PC-3 (cell line): Measurements from ENCODE around the gene PDIA4. TPM values are rescaled to one million over a fixed set of nuclear protein-coding genes. Genes with fewer than 3 reads are reported as not detected.

Experiments
- ATAC-seq: fragments of 200-7000 bp; cut with Tn5 transposase; 2 replicates; pipeline ENCODE4 v1.9.1; 2020; ENCODE audit warnings: mild to moderate bottlenecking, moderate library complexity
- BruUV-seq: library from RNA; stranded (reverse); fragments of 400-500 nt; replicated peaks from 2 replicates; lab custom pipeline; 2021; lab: Mats Ljungman, UMichigan
- CTCF ChIA-PET: fragments of 300-600 bp; sonication (Branson Sonifier 250); formaldehyde crosslinking; loops from one replicate; lab custom pipeline; 2022; ENCODE audit warnings: antibody characterized with exemption; lab: Charles Lee
- POLR2A ChIA-PET: fragments of 300-600 bp; sonication (Branson Sonifier 250); formaldehyde crosslinking; loops from one replicate; lab custom pipeline; 2022; ENCODE audit warnings: antibody characterized with exemption; ENCODE audit not compliant: unreplicated experiment; lab: Charles Lee
- DNase-seq: peaks from one replicate; pipeline ENCODE4 v3.0.0-alpha.2; 2015
- H2AFZ ChIP-seq: fragments of 300-600 bp; sonication (generic); 2 replicates; pipeline ENCODE4 v1.6.0; 2016; ENCODE audit warnings: antibody characterized with exemption, low read length
- H3F3A ChIP-seq: fragments of 300-600 bp; sonication (generic); one replicate; pipeline ENCODE4 v1.6.0; 2017; ENCODE audit warnings: antibody characterized with exemption, low read length, control low read depth, mild to moderate bottlenecking; ENCODE audit not compliant: unreplicated experiment
- H3K27ac ChIP-seq: fragments of 300-600 bp; sonication (generic); 2 replicates; pipeline ENCODE4 v1.5.1; 2016; ENCODE audit warnings: mild to moderate bottlenecking, low read length
- H3K27me3 ChIP-seq: fragments of 300-600 bp; sonication (generic); 2 replicates; pipeline ENCODE4 v1.6.1; 2016; ENCODE audit warnings: low read length, mixed read lengths
- H3K36me3 ChIP-seq: fragments of 300-600 bp; sonication (generic); 2 replicates; pipeline ENCODE4 v1.6.1; 2016; ENCODE audit warnings: low read depth, mixed run types, low read length, mixed read lengths
- H3K4me1 ChIP-seq: fragments of 300-600 bp; sonication (generic); 2 replicates; pipeline ENCODE4 v1.5.1; 2016; ENCODE audit warnings: low read length; ENCODE audit not compliant: insufficient read depth
- H3K4me2 ChIP-seq: fragments of 300-600 bp; sonication (generic); 2 replicates; pipeline ENCODE4 v1.6.0; 2016; ENCODE audit warnings: low read length
- H3K4me3 ChIP-seq: fragments of 300-600 bp; sonication (generic); 2 replicates; pipeline ENCODE4 v1.5.1; 2016; ENCODE audit warnings: mild to moderate bottlenecking, low read length, mixed read lengths
- H3K79me2 ChIP-seq: fragments of 300-600 bp; sonication (generic); 2 replicates; pipeline ENCODE4 v1.6.1; 2017; ENCODE audit warnings: low read length, mixed read lengths
- H3K9ac ChIP-seq: fragments of 300-600 bp; sonication (generic); 2 replicates; pipeline ENCODE4 v1.6.0; 2016; ENCODE audit warnings: mild to moderate bottlenecking, low read length
- H3K9me2 ChIP-seq: fragments of 300-600 bp; sonication (generic); replicated peaks from 2 replicates; pipeline ENCODE4 v1.6.1; 2016; ENCODE audit warnings: mixed run types, low read length, mixed read lengths
- H3K9me3 ChIP-seq: fragments of 300-600 bp; sonication (generic); 2 replicates; pipeline ENCODE4 v1.6.1; 2016; ENCODE audit warnings: low read length, mixed read lengths
- H4K20me1 ChIP-seq: fragments of 300-600 bp; sonication (generic); 2 replicates; pipeline ENCODE4 v1.6.1; 2016; ENCODE audit warnings: low read length, mixed read lengths
- EZH2 ChIP-seq: fragments of 300-600 bp; sonication (generic); IDR thresholded peaks from one replicate; pipeline ENCODE4 v1.6.1; 2017; ENCODE audit warnings: antibody characterized with exemption, mild to moderate bottlenecking, low read length; ENCODE audit not compliant: unreplicated experiment
- EZH2phosphoT487 ChIP-seq: fragments of 300-600 bp; sonication (generic); IDR thresholded peaks from 2 replicates; pipeline ENCODE4 v1.6.1; 2018; ENCODE audit warnings: mild to moderate bottlenecking, antibody characterized with exemption, low read length, borderline replicate concordance
- intact Hi-C: fragments of 100-400 bp; cut with micrococcal nuclease; formaldehyde crosslinking; loops from 2 replicates; pipeline ENCODE4 v1.9.0; 2023
- total RNA-seq: library from RNA; depleted of rRNA; stranded (reverse); fragments of >200 nt; gene quantifications from 2 replicates; pipeline ENCODE4 v1.2.3, GENCODE V29; 2014
- TF ChIP-seq, protein P1 (sequence below): fragments of 300-600 bp; sonication (generic); conservative IDR thresholded peaks from 2 replicates; pipeline ENCODE4 v1.5.1; 2017; ENCODE audit warnings: antibody characterized with exemption, low read depth, mild to moderate bottlenecking, low read length

PDIA4 gene
- total RNA-seq, 1 experiment from 2014 or later, result 249 TPM

DNA sequence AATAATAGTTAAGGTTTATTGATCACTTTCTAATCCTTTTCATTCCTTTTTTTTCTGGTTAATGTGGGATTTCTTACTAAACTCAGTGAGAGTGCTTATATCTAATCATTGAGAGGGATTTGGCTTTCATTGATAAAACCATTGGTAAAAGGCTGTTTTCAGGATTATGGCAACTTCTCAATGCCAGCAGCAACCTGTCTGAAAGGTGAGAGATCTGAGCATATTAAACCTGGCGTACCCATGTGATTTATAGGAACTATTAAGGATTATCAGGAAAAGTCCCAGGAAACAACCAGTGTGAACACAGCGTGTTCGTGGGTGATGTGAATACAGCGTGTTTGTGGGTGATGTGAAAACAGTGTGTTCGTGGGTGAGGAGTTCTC lies 65.9 kb downstream of the PDIA4 start:
- TF ChIP-seq EZH2phosphoT487 (no peak), EZH2 (no peak)
- TF ChIP-seq, protein P1, sequence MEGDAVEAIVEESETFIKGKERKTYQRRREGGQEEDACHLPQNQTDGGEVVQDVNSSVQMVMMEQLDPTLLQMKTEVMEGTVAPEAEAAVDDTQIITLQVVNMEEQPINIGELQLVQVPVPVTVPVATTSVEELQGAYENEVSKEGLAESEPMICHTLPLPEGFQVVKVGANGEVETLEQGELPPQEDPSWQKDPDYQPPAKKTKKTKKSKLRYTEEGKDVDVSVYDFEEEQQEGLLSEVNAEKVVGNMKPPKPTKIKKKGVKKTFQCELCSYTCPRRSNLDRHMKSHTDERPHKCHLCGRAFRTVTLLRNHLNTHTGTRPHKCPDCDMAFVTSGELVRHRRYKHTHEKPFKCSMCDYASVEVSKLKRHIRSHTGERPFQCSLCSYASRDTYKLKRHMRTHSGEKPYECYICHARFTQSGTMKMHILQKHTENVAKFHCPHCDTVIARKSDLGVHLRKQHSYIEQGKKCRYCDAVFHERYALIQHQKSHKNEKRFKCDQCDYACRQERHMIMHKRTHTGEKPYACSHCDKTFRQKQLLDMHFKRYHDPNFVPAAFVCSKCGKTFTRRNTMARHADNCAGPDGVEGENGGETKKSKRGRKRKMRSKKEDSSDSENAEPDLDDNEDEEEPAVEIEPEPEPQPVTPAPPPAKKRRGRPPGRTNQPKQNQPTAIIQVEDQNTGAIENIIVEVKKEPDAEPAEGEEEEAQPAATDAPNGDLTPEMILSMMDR, result no peak
- Histone ChIP-seq H3K9ac (0 out of 2 replicates have a peak overlapping the region, but pooled peaks have one; percentile 66), H3K4me2 (peak overlapping the region; percentile 78), H3K4me3 (peak overlapping the region; percentile 76), H4K20me1 (no peaks in the 10 kb centered on the region), H3K27me3 (no peaks in the 10 kb centered on the region), H3F3A (no peaks in the 10 kb centered on the region), H3K36me3 (no peaks in the 10 kb centered on the region), H3K79me2 (no peaks in the 10 kb centered on the region), H3K4me1 (peaks cover 6% of the 10 kb centered on the region; the same call in 1 of the 2 replicates), H3K27ac (no peak overlapping the region), H2AFZ (peak overlapping the region; percentile 89), H3K9me3 (no peaks in the 10 kb centered on the region), H3K9me2 (no peaks in the 10 kb centered on the region)
- ATAC-seq, result no peak
- no TSS peak for BruUV-seq
- POLR2A ChIA-PET, result no interaction called here
- CTCF ChIA-PET, result interaction anchor here (0.7 to 1.2 kb wide), 2 partner anchors 106 to 389 kb away, joined by 3 to 5 read pairs; no protein-coding TSS in a partner anchor
- intact Hi-C loops, result loop anchor here (1.0 to 5.0 kb wide), 6 partner anchors 20 to 458 kb away; no protein-coding TSS in a partner anchor
- DNase-seq, result no peak

DNA sequence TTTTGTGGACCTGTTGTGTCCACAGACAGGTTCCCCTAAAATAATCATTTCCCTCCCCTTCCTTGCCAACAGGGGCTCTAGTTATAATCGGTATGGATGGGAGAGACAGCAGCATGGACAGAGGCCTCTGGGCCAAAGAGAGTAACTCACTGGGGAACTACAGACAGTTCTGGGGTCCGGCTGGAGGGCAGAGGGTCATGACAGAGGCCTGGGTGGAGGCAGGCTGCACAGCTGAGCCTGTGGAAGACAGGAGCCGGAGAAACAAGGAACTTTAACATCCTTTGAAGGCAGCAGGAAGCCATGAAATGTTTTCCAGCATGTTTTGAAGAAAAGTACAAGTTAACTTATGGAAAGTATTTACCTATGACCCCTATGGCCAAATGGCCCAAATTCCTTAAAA lies 68.6 kb downstream of the PDIA4 start:
- no peak for TF ChIP-seq EZH2
- TF ChIP-seq, protein P1, result no peak
- TF ChIP-seq EZH2phosphoT487, result no peak
- POLR2A ChIA-PET, result no interaction called here
- H3K9me2 ChIP-seq, result no peaks in the 10 kb centered on the region
- no peaks in the 10 kb centered on the region for H3K9me3 ChIP-seq
- CTCF ChIA-PET, result no interaction called here
- no peak overlapping the region for H3K4me2 ChIP-seq
- no peaks in the 10 kb centered on the region for H3F3A ChIP-seq
- no peak overlapping the region for H2AFZ ChIP-seq
- intact Hi-C loops, result loop anchor here (5.0 kb wide), 2 partner anchors 162 to 257 kb away; no protein-coding TSS in a partner anchor
- DNase-seq (no peak), ATAC-seq (no peak)
- H3K79me2 ChIP-seq, result no peaks in the 10 kb centered on the region
- H3K27ac ChIP-seq, result no peak overlapping the region
- H4K20me1 ChIP-seq, result no peaks in the 10 kb centered on the region
- H3K9ac ChIP-seq, result no peak overlapping the region
- H3K36me3 ChIP-seq, result no peaks in the 10 kb centered on the region
- H3K4me1 ChIP-seq, result peaks cover 6% of the 10 kb centered on the region; the same call in 1 of the 2 replicates
- H3K4me3 ChIP-seq, result no peak overlapping the region
- BruUV-seq, result no TSS peak
- no peaks in the 10 kb centered on the region for H3K27me3 ChIP-seq

DNA sequence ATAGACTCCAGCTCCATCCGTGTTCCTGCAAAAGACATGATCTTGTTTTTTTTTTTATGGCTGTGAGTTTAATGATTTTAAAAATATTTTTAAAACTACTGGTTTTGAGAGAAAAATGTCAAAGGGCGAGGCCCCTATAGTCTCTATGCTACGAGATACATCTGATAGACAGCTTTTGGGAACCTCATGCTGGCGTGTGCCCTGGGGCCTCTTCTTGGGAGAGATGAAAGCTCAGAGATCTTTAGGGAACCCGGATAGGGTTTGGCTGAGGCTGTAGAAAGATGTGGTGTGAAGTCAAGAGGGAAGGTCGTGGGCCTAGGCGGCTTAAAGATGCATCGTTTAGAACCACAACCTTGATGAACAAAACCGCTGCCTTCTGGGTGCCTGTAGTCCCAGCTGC lies 70.2 kb downstream of the PDIA4 start:
- Histone ChIP-seq H3K4me2 (no peak overlapping the region), H3K36me3 (no peaks in the 10 kb centered on the region), H3K27ac (no peak overlapping the region), H3K27me3 (no peaks in the 10 kb centered on the region), H3K9me3 (no peaks in the 10 kb centered on the region), H3K79me2 (no peaks in the 10 kb centered on the region), H3K4me1 (no peaks in the 10 kb centered on the region), H3F3A (no peaks in the 10 kb centered on the region), H3K9me2 (no peaks in the 10 kb centered on the region), H2AFZ (no peak overlapping the region), H3K9ac (no peak overlapping the region), H3K4me3 (no peak overlapping the region), H4K20me1 (no peaks in the 10 kb centered on the region)
- intact Hi-C loops, result no loop called here
- BruUV-seq, result no TSS peak
- TF ChIP-seq EZH2phosphoT487 (no peak), EZH2 (no peak)
- TF ChIP-seq, protein P1, result no peak
- ChIA-PET CTCF (no interaction called here), POLR2A (no interaction called here)
- ATAC-seq (no peak), DNase-seq (no peak)
